Endothelial cell of umbilical vein (primary cell): ENCODE measurements around the gene ZNF454.

Experiments used
- JUN ChIP-seq: IDR thresholded peaks from 2 replicates; pipeline ENCODE4 v1.6.1; 2011; ENCODE audit warnings: borderline replicate concordance, low read depth; ENCODE audit not compliant: insufficient read length, insufficient read depth
- POLR2A ChIP-seq: IDR thresholded peaks from 2 replicates; pipeline ENCODE4 v1.6.1; 2012; ENCODE audit warnings: low read depth, mild to moderate bottlenecking, control low read depth, low read length
- TF ChIP-seq, protein P1 (sequence below), 2 donors: IDR thresholded peaks; 1 replicate in 1 of 2; 2 replicates in 1 of 2; pipeline ENCODE4 v1.5.1; 2011; ENCODE audit warnings: low read length in 2 of 2, mild to moderate bottlenecking in 2 of 2, moderate library complexity in 2 of 2, control low read depth in 1 of 2, inconsistent platforms in 1 of 2, low read depth in 1 of 2; ENCODE audit not compliant: insufficient read depth in 1 of 2; ENCODE audit errors: extremely low read depth in 1 of 2

GRCh38 chr5:178989311-178989710 lies 48.3 kb downstream of the ZNF454 start:
- TF ChIP-seq, protein P1, sequence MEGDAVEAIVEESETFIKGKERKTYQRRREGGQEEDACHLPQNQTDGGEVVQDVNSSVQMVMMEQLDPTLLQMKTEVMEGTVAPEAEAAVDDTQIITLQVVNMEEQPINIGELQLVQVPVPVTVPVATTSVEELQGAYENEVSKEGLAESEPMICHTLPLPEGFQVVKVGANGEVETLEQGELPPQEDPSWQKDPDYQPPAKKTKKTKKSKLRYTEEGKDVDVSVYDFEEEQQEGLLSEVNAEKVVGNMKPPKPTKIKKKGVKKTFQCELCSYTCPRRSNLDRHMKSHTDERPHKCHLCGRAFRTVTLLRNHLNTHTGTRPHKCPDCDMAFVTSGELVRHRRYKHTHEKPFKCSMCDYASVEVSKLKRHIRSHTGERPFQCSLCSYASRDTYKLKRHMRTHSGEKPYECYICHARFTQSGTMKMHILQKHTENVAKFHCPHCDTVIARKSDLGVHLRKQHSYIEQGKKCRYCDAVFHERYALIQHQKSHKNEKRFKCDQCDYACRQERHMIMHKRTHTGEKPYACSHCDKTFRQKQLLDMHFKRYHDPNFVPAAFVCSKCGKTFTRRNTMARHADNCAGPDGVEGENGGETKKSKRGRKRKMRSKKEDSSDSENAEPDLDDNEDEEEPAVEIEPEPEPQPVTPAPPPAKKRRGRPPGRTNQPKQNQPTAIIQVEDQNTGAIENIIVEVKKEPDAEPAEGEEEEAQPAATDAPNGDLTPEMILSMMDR (IDR thresholded peaks at IDR 0.05; ENCODE audit: extremely low read depth in 1 of 2, insufficient read depth in 1 of 2, low read depth in 1 of 2, low read length in 2 of 2): no peak
- TF ChIP-seq POLR2A (no peak), JUN (no peak)
